ENCODE results near the gene SLC39A5. TPM values are rescaled to one million over a fixed set of nuclear protein-coding genes. Genes with fewer than 3 reads are reported as not detected.

The SLC39A5 gene
- total RNA-seq, 3 donors from 2014 or later (not counting 1 experiment from before 2014, with no cell fraction given): 0.70 to 1.4 (median 0.71) TPM

GRCh38 chr12:56243731-56244181 lies 13.9 kb downstream of the SLC39A5 start:
- no peaks in the 10 kb centered on the region for H3K36me3 Mint-ChIP-seq
- 98% methylated on average over 3 of the region's 3 CpGs for WGBS (ENCODE audit: insufficient coverage)
- intact Hi-C loops (cut with micrococcal nuclease): no loop called here

GRCh38 chr12:56244494-56244893 lies 14.6 kb downstream of the SLC39A5 start:
- Histone ChIP-seq H3K27ac (ENCODE audit: low read length) (no peak overlapping the region), H3K9me3 (ENCODE audit: control insufficient read depth, insufficient read depth, low read length) (no peaks in the 10 kb centered on the region), H3K4me3 (ENCODE audit: low read length) (no peak overlapping the region), H3K4me1 (ENCODE audit: control insufficient read depth, insufficient read depth, low read length) (no peaks in the 10 kb centered on the region), H3K36me3 (ENCODE audit: control insufficient read depth, insufficient read depth, low read length) (peaks cover 78% of the 10 kb centered on the region), H3K27me3 (ENCODE audit: control insufficient read depth, insufficient read depth, low read length) (no peaks in the 10 kb centered on the region)
- Mint-ChIP-seq H3K27me3 (ENCODE audit: low read depth in 2 of 2) (no peaks in the 10 kb centered on the region), H3K4me3 (no peak overlapping the region), H3K36me3 (no peaks in the 10 kb centered on the region), H3K27ac (no peak overlapping the region), H3K9me3 (no peaks in the 10 kb centered on the region), H3K4me1 (peaks cover 0 to 12% of the 10 kb centered on the region in 2 donors)
- ATAC-seq (no peak), DNase-seq (no peak)
- WGBS (ENCODE audit: insufficient coverage): 97% methylated on average over 14 of the region's 14 CpGs
- TF ChIP-seq CTCF (IDR thresholded peaks at IDR 0.05): no peak
- intact Hi-C loops (cut with micrococcal nuclease): no loop called here

More at GRCh38 chr12:56243731-56244181, 13.9 kb downstream of the SLC39A5 start:
- no peaks in the 10 kb centered on the region for H3K9me3 Mint-ChIP-seq
- H3K4me3 Mint-ChIP-seq: no peak overlapping the region
- Histone ChIP-seq H3K4me3 (ENCODE audit: low read length) (no peak overlapping the region), H3K27ac (ENCODE audit: low read length) (no peak overlapping the region), H3K9me3 (ENCODE audit: control insufficient read depth, insufficient read depth, low read length) (no peaks in the 10 kb centered on the region), H3K36me3 (ENCODE audit: control insufficient read depth, insufficient read depth, low read length) (peaks cover 76% of the 10 kb centered on the region), H3K4me1 (ENCODE audit: control insufficient read depth, insufficient read depth, low read length) (no peaks in the 10 kb centered on the region), H3K27me3 (ENCODE audit: control insufficient read depth, insufficient read depth, low read length) (no peaks in the 10 kb centered on the region)
- H3K27ac Mint-ChIP-seq: no peak overlapping the region
- no peaks in the 10 kb centered on the region for H3K27me3 Mint-ChIP-seq (ENCODE audit: low read depth in 2 of 2)
- DNase-seq: no peak
- peaks cover 0 to 12% of the 10 kb centered on the region in 2 donors for H3K4me1 Mint-ChIP-seq
- ATAC-seq: no peak
- no peak for TF ChIP-seq CTCF (IDR thresholded peaks at IDR 0.05)

GRCh38 chr12:56247923-56248322 lies 18.1 kb downstream of the SLC39A5 start:
- H3K4me1 Mint-ChIP-seq: peaks cover 0 to 4% of the 10 kb centered on the region in 2 donors
- Histone ChIP-seq H3K27ac (ENCODE audit: low read length) (no peak overlapping the region), H3K36me3 (ENCODE audit: control insufficient read depth, insufficient read depth, low read length) (peaks cover 79% of the 10 kb centered on the region), H3K4me1 (ENCODE audit: control insufficient read depth, insufficient read depth, low read length) (no peaks in the 10 kb centered on the region), H3K27me3 (ENCODE audit: control insufficient read depth, insufficient read depth, low read length) (no peaks in the 10 kb centered on the region), H3K4me3 (ENCODE audit: low read length) (no peak overlapping the region), H3K9me3 (ENCODE audit: control insufficient read depth, insufficient read depth, low read length) (no peaks in the 10 kb centered on the region)
- no peaks in the 10 kb centered on the region for H3K9me3 Mint-ChIP-seq
- no peak overlapping the region for H3K4me3 Mint-ChIP-seq
- H3K36me3 Mint-ChIP-seq: no peaks in the 10 kb centered on the region
- 97% methylated on average over 16 of the region's 16 CpGs for WGBS (ENCODE audit: insufficient coverage)
- DNase-seq (no peak), ATAC-seq (no peak)
- intact Hi-C loops (cut with micrococcal nuclease): no loop called here
- no peak overlapping the region for H3K27ac Mint-ChIP-seq
- TF ChIP-seq CTCF (IDR thresholded peaks at IDR 0.05): no peak
- no peaks in the 10 kb centered on the region for H3K27me3 Mint-ChIP-seq (ENCODE audit: low read depth in 2 of 2)

- Mint-ChIP-seq H3K27ac (no peak overlapping the region), H3K4me1 (peaks cover 0 to 4% of the 10 kb centered on the region in 2 donors), H3K27me3 (ENCODE audit: low read depth in 2 of 2) (no peaks in the 10 kb centered on the region), H3K36me3 (no peaks in the 10 kb centered on the region), H3K4me3 (no peak overlapping the region), H3K9me3 (no peaks in the 10 kb centered on the region)
- TF ChIP-seq CTCF (IDR thresholded peaks at IDR 0.05): no peak
- ATAC-seq (no peak), DNase-seq (no peak)
- Histone ChIP-seq H3K36me3 (ENCODE audit: control insufficient read depth, insufficient read depth, low read length) (peaks cover 79% of the 10 kb centered on the region), H3K4me1 (ENCODE audit: control insufficient read depth, insufficient read depth, low read length) (no peaks in the 10 kb centered on the region), H3K27me3 (ENCODE audit: control insufficient read depth, insufficient read depth, low read length) (no peaks in the 10 kb centered on the region), H3K9me3 (ENCODE audit: control insufficient read depth, insufficient read depth, low read length) (no peaks in the 10 kb centered on the region), H3K27ac (ENCODE audit: low read length) (no peak overlapping the region), H3K4me3 (ENCODE audit: low read length) (no peak overlapping the region)
- intact Hi-C loops (cut with micrococcal nuclease): no loop called here
- WGBS (ENCODE audit: insufficient coverage): over 99% methylated on average over 8 of the region's 8 CpGs
Observed at GRCh38 chr12:56248711-56249110, 18.9 kb downstream of the SLC39A5 start.
